Type B pancreatic cell (in vitro differentiated cells): ENCODE measurements around the gene FAM229A. TPM values are rescaled to one million over a fixed set of nuclear protein-coding genes. Genes with fewer than 3 reads are reported as not detected.

Experiments
- DNase-seq: peaks from one replicate; pipeline ENCODE4 v3.0.0; 2021; ENCODE audit warnings: mixed read lengths; ENCODE audit not compliant: unreplicated experiment; ENCODE audit errors: extremely low spot score
- H3K27ac Mint-ChIP-seq: 2 replicates; pipeline ENCODE4 v1.8.0; 2021; ENCODE audit warnings: mild to moderate bottlenecking, mixed read lengths
- H3K27me3 Mint-ChIP-seq: 2 replicates; pipeline ENCODE4 v1.8.0; 2021; ENCODE audit warnings: mixed read lengths
- H3K36me3 Mint-ChIP-seq: 2 replicates; pipeline ENCODE4 v1.8.0; 2021; ENCODE audit warnings: mixed read lengths
- H3K4me1 Mint-ChIP-seq: one replicate; pipeline ENCODE4 v1.8.0; 2021; ENCODE audit warnings: mixed read lengths; ENCODE audit not compliant: unreplicated experiment
- H3K4me3 Mint-ChIP-seq: 2 replicates; pipeline ENCODE4 v1.8.0; 2021; ENCODE audit warnings: mild to moderate bottlenecking, mixed read lengths
- H3K9me3 Mint-ChIP-seq: 2 replicates; pipeline ENCODE4 v1.8.0; 2021; ENCODE audit warnings: mixed read lengths
- total RNA-seq: library from RNA; stranded (reverse); gene quantifications from 2 replicates; pipeline ENCODE4 v1.2.1, GENCODE V29; 2021; ENCODE audit warnings: low replicate concordance
- TF ChIP-seq, protein P1 (sequence below): fragments of 200-600 bp; sonication (generic); conservative IDR thresholded peaks from 2 replicates; pipeline ENCODE4 v1.5.0; 2021; ENCODE audit warnings: antibody characterized with exemption, mild to moderate bottlenecking

FAM229A gene
- total RNA-seq, 1 donor from 2014 or later = 8.7 TPM

DNA sequence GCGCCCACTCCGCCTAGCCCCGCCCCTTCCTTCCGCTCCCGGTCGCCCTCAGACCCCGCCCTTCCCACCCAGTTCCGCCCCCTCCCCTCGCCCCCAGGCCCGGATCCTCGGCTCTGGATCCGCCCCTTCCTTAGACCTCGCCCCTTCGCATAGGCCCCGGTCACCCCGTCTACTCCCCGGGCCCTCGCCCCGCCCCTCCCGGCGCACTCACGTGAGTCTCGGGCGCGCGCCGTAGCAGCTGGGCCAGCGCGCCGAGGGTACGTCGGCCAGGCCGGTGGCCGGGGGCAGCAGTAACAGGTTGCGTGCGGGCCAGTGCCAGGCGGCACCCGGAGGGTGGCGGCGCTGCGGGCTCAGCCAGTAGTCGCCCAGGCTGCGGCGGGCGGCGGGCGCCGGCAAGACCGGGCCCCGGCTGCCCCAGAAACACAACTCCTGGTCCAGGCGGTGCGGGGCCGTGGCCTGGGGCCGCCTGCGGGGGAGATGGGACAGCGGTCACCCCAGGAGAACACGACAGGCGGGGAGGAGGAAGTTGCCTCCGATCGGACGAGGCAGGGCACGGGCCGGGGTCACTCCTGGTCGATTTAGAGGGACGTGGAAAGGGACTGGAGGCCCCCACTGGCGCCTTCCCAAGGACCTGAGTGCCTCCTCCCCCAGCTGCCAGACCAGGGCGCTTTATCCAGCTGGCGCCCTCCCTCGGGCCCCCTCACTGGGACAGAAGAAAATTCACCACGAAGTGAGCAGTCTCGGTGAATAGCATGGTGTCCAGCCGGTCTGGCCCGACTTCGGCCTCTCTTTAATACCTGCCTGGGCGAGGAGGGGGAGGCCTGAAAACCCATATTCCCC lies 10.7 kb downstream of the FAM229A start:
- peak overlapping the region; percentile 90 for H3K4me3 Mint-ChIP-seq
- peaks cover 11% of the 10 kb centered on the region for H3K4me1 Mint-ChIP-seq
- no peaks in the 10 kb centered on the region for H3K27me3 Mint-ChIP-seq
- H3K27ac Mint-ChIP-seq = peak overlapping the region; percentile 70
- no peaks in the 10 kb centered on the region for H3K9me3 Mint-ChIP-seq
- peaks cover 4% of the 10 kb centered on the region for H3K36me3 Mint-ChIP-seq
- TF ChIP-seq, protein P1, sequence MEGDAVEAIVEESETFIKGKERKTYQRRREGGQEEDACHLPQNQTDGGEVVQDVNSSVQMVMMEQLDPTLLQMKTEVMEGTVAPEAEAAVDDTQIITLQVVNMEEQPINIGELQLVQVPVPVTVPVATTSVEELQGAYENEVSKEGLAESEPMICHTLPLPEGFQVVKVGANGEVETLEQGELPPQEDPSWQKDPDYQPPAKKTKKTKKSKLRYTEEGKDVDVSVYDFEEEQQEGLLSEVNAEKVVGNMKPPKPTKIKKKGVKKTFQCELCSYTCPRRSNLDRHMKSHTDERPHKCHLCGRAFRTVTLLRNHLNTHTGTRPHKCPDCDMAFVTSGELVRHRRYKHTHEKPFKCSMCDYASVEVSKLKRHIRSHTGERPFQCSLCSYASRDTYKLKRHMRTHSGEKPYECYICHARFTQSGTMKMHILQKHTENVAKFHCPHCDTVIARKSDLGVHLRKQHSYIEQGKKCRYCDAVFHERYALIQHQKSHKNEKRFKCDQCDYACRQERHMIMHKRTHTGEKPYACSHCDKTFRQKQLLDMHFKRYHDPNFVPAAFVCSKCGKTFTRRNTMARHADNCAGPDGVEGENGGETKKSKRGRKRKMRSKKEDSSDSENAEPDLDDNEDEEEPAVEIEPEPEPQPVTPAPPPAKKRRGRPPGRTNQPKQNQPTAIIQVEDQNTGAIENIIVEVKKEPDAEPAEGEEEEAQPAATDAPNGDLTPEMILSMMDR = no peak
- peak; percentile 96 for DNase-seq

DNA sequence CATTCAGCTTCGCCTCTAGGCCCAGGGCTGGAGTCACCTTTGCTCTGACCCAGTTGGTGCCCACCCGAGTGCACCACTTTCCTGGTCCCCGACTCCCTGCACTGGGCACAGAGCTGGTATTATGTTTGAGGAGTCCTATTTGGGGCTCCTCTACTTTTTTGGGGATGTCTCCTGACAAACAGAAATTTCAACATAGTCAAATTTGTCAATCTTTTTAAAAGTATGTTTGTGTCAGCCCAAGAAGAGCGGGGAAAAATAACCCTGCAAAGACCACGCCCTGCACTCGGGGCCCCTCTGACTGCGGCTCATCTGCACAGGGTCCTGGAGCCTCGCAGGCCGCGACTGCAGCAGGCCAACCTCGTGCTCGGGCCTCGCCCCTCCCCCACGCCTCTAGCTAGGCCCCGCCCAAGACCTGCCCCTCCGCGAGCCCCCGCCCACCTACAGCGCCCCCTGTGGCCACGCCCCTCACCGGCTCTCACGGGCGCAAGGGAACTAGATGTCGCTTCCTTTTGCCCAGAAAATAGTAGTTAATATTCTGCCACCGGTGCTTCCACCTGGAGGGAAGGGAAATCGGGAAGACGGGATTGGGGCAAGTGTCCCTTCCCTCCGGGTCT lies 11.4 kb downstream of the FAM229A start:
- H3K4me1 Mint-ChIP-seq = peaks cover 14% of the 10 kb centered on the region
- no peaks in the 10 kb centered on the region for H3K27me3 Mint-ChIP-seq
- DNase-seq = peak; percentile 87
- H3K36me3 Mint-ChIP-seq = peaks cover 4% of the 10 kb centered on the region
- peak overlapping the region; percentile 70 for H3K27ac Mint-ChIP-seq
- TF ChIP-seq, protein P1 = peak; percentile 73
- peak overlapping the region; percentile 90 for H3K4me3 Mint-ChIP-seq
- no peaks in the 10 kb centered on the region for H3K9me3 Mint-ChIP-seq

DNA sequence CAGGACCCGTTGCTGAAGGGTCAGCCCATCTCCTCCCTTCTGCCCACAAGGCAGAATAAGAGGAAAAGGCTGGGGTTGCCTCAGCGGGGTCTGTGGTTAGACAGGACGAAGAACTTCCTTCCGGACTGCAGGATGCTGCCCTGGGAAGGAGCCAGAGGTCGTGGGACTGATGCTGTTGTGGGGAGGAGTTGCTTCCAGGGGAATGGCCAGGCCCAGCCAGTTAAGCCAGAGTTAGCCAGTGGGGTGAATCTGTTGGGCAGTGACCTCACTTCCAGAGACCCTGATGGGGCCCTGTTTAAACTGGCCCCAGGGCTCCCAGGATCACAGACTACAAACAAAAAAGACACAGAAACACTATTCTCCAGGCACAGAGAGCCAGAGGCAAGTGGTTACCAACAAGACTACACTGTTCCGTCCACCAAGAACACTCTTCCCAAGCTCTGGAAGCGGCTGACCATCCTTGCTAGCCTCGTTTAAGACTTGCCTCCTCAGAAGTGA lies 13.0 kb downstream of the FAM229A start:
- peak overlapping the region; percentile 30 for H3K27ac Mint-ChIP-seq
- H3K27me3 Mint-ChIP-seq = no peaks in the 10 kb centered on the region
- no peaks in the 10 kb centered on the region for H3K9me3 Mint-ChIP-seq
- DNase-seq = no peak
- peaks cover 19% of the 10 kb centered on the region for H3K4me1 Mint-ChIP-seq
- H3K4me3 Mint-ChIP-seq = peak overlapping the region; percentile 39
- no peaks in the 10 kb centered on the region for H3K36me3 Mint-ChIP-seq
- TF ChIP-seq, protein P1 = no peak

GRCh38 chr1:32346532-32347157 lies 15.6 kb downstream of the FAM229A start:
- no peaks in the 10 kb centered on the region for H3K27me3 Mint-ChIP-seq
- TF ChIP-seq, protein P1 = no peak
- H3K4me1 Mint-ChIP-seq = peaks cover 11% of the 10 kb centered on the region
- no peak for DNase-seq
- no peak overlapping the region for H3K4me3 Mint-ChIP-seq
- H3K36me3 Mint-ChIP-seq = no peaks in the 10 kb centered on the region
- H3K9me3 Mint-ChIP-seq = no peaks in the 10 kb centered on the region
- H3K27ac Mint-ChIP-seq = peak overlapping the region; percentile 10

DNA sequence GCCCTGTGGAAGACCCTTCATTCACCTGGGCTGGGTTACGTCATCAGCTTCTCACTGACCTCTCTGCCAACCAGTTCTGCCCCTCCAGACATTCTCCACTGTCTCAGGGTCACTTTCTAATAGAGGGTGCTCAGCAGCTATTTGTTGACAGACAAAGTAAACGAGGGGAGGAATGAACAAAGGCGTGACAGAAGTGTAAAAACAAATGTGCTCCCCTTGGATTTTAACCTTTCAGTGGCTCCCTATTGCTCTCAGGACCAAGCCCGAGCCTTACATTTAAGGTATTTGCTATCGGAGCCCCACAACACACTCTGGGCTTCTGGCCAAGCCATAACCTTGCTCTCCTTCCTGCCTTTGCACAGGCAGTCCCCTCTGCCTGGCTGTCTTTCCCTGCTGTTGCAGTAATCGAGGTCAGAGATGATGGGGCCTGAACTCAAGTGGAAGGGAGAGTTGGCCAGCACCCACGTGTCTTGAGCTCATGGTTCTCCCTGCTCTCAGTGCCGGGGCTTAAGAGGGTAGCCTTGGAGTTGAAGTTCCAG lies 16.9 kb downstream of the FAM229A start:
- H3K4me3 Mint-ChIP-seq = peak overlapping the region; percentile 6
- TF ChIP-seq, protein P1 = no peak
- DNase-seq = no peak

More for the DNA sequence above, 16.9 kb downstream of the FAM229A start:
- Mint-ChIP-seq H3K27ac (no peak overlapping the region), H3K36me3 (no peaks in the 10 kb centered on the region), H3K4me1 (peaks cover 11% of the 10 kb centered on the region), H3K9me3 (no peaks in the 10 kb centered on the region), H3K27me3 (no peaks in the 10 kb centered on the region)
